NCI-H2227 treated with DMSO at 0.1 percent for 48 hours (cell line): ENCODE measurements around the gene CALN1.
"Not testable (repeated sequence)": the region's sequence is repeated elsewhere in the genome, so short reads cannot be mapped to it uniquely, and the experiment has no call there.

Source experiments
- DNase-seq: peaks from one replicate; lab custom pipeline; 2025; lab: John Stamatoyannopoulos, UW

CALN1 gene

GRCh38 chr7:72267291-72267800, 144.8 kb downstream of the CALN1 start:
- DNase-seq, result no peak

GRCh38 chr7:72266771-72267170, 145.4 kb downstream of the CALN1 start:
- no peak for DNase-seq

GRCh38 chr7:72265071-72265904, 146.8 kb downstream of the CALN1 start:
- DNase-seq, result no peak

GRCh38 chr7:72260406-72260805, 151.7 kb downstream of the CALN1 start:
- DNase-seq, result no peak

GRCh38 chr7:72258074-72258473, 154.1 kb downstream of the CALN1 start:
- DNase-seq, result no peak

- DNase-seq, result no peak
Measured at GRCh38 chr7:72254455-72254854, 157.7 kb downstream of the CALN1 start.

GRCh38 chr7:72249106-72249505, 163.0 kb downstream of the CALN1 start:
- DNase-seq, result no peak

- no peak for DNase-seq
Measured at GRCh38 chr7:72244826-72245398, 167.2 kb downstream of the CALN1 start.

- DNase-seq, result no peak
Measured at GRCh38 chr7:72243329-72243728, 168.8 kb downstream of the CALN1 start.

GRCh38 chr7:72235351-72235750, 176.8 kb downstream of the CALN1 start:
- no peak for DNase-seq

- DNase-seq, result no peak
Measured at GRCh38 chr7:72234086-72234485, 178.1 kb downstream of the CALN1 start.

- no peak for DNase-seq
Measured at GRCh38 chr7:72230281-72230680, 181.9 kb downstream of the CALN1 start.

GRCh38 chr7:72223351-72223750, 188.8 kb downstream of the CALN1 start:
- no peak for DNase-seq

- DNase-seq, result no peak
Measured at GRCh38 chr7:72222136-72222535, 190.0 kb downstream of the CALN1 start.

- no peak for DNase-seq
Measured at GRCh38 chr7:72219500-72219899, 192.6 kb downstream of the CALN1 start.

GRCh38 chr7:72217151-72217550, 195.0 kb downstream of the CALN1 start:
- no peak for DNase-seq

- no peak for DNase-seq
Measured at GRCh38 chr7:72213769-72214168, 198.4 kb downstream of the CALN1 start.

- DNase-seq, result no peak
Measured at GRCh38 chr7:72213081-72213480, 199.1 kb downstream of the CALN1 start.

- DNase-seq, result no peak
Measured at GRCh38 chr7:72211175-72211574, 201.0 kb downstream of the CALN1 start.

GRCh38 chr7:72209006-72209405, 203.1 kb downstream of the CALN1 start:
- not testable (repeated sequence) for DNase-seq

- DNase-seq, result no peak
Measured at GRCh38 chr7:72196176-72196575, 216.0 kb downstream of the CALN1 start.

- DNase-seq, result no peak
Measured at GRCh38 chr7:72190919-72191318, 221.2 kb downstream of the CALN1 start.

GRCh38 chr7:72190146-72190545, 222.0 kb downstream of the CALN1 start:
- no peak for DNase-seq

GRCh38 chr7:72187179-72187578, 225.0 kb downstream of the CALN1 start:
- DNase-seq, result no peak
